Liver (tissue), 9 donors: ENCODE data around the gene LCORL. TPM values are rescaled to one million over a fixed set of nuclear protein-coding genes. Genes with fewer than 3 reads are reported as not detected.
"Not testable (repeated sequence)": the region's sequence is repeated elsewhere in the genome, so short reads cannot be mapped to it uniquely, and the experiment has no call there.

ENCODE experiments used
- DNase-seq: peaks from one replicate; pipeline ENCODE4 v3.0.0-alpha.2; 2017; ENCODE audit warnings: low spot score
- H3K27ac ChIP-seq, 2 donors: one replicate each; pipeline ENCODE4 v1.7.0; 2013; ENCODE audit warnings: inconsistent platforms in 2 of 2, low read length in 2 of 2, control low read depth in 1 of 2, low read depth in 1 of 2, mild to moderate bottlenecking in 1 of 2
- H3K27me3 ChIP-seq, 4 donors: one replicate each; pipeline versions ENCODE4 v1.6.1 to v1.7.0; 2013; ENCODE audit warnings: low read length in 3 of 4, inconsistent platforms in 1 of 4, mild to moderate bottlenecking in 1 of 4, moderate library complexity in 1 of 4; ENCODE audit not compliant: control insufficient read depth in 4 of 4, insufficient read depth in 4 of 4
- H3K36me3 ChIP-seq, 4 donors: one replicate each; pipeline versions ENCODE4 v1.6.1 to v1.7.0; 2013; ENCODE audit warnings: low read length in 3 of 4, mild to moderate bottlenecking in 3 of 4, low read depth in 1 of 4, moderate library complexity in 1 of 4; ENCODE audit not compliant: control insufficient read depth in 4 of 4, insufficient read depth in 3 of 4
- H3K4me1 ChIP-seq, 4 donors: one replicate each; pipeline versions ENCODE4 v1.6.1 to v1.7.0; 2013; ENCODE audit warnings: low read length in 3 of 4, mild to moderate bottlenecking in 3 of 4, moderate library complexity in 1 of 4; ENCODE audit not compliant: control insufficient read depth in 4 of 4, insufficient read depth in 4 of 4
- H3K4me3 ChIP-seq, 3 donors: one replicate each; pipeline versions ENCODE4 v1.6.1 to v1.7.0; 2013; ENCODE audit warnings: low read length in 3 of 3, control low read depth in 1 of 3, low read depth in 1 of 3, mild to moderate bottlenecking in 1 of 3
- H3K9ac ChIP-seq, 2 donors: one replicate each; pipeline ENCODE4 v1.7.0; 2013; ENCODE audit warnings: low read length in 2 of 2, mild to moderate bottlenecking in 2 of 2, moderate library complexity in 2 of 2, control low read depth in 1 of 2, low read depth in 1 of 2
- H3K9me3 ChIP-seq, 4 donors: one replicate each; pipeline versions ENCODE4 v1.6.1 to v1.7.0; 2013; ENCODE audit warnings: low read length in 3 of 4; ENCODE audit not compliant: control insufficient read depth in 4 of 4
- EGR1 ChIP-seq, 2 donors: IDR thresholded peaks; 2 replicates each; pipeline ENCODE4 v1.6.1; 2016 to 2018; ENCODE audit warnings: antibody characterized with exemption in 2 of 2, low read depth in 2 of 2
- FOXA2 ChIP-seq: IDR thresholded peaks from 2 replicates; pipeline ENCODE4 v1.6.1; 2016; ENCODE audit warnings: antibody characterized with exemption
- HNF4G ChIP-seq: IDR thresholded peaks from 2 replicates; pipeline ENCODE4 v1.6.1; 2016; ENCODE audit warnings: antibody characterized with exemption
- JUND ChIP-seq, 2 donors: IDR thresholded peaks; 2 replicates each; pipeline ENCODE4 v1.6.1; 2016; ENCODE audit warnings: antibody characterized with exemption in 2 of 2
- NR2F2 ChIP-seq: IDR thresholded peaks from 2 replicates; pipeline ENCODE4 v1.6.1; 2016; ENCODE audit warnings: antibody characterized with exemption
- RAD21 ChIP-seq, 2 donors: IDR thresholded peaks; 2 replicates each; pipeline ENCODE4 v1.6.1; 2016; ENCODE audit warnings: antibody characterized with exemption in 2 of 2, mild to moderate bottlenecking in 2 of 2
- RXRA ChIP-seq, 2 donors: IDR thresholded peaks; 2 replicates each; pipeline ENCODE4 v1.6.1; 2017 to 2018; ENCODE audit warnings: antibody characterized with exemption in 2 of 2, mild to moderate bottlenecking in 1 of 2
- TAF1 ChIP-seq: conservative IDR thresholded peaks from 2 replicates; pipeline ENCODE4 v1.6.1; 2016; ENCODE audit warnings: antibody characterized with exemption, mild to moderate bottlenecking
- WGBS: extraction: QIAGEN DNeasy Blood & Tissue Kit; methylation state at CpG from one replicate; pipeline ENCODE4 v1.1.7; 2013; 5-methylcytosine and 5-hydroxymethylcytosine counted together
- polyA plus RNA-seq, 2 donors: library from polyadenylated mRNA; stranded (reverse) in 1 of 2; unstranded in 1 of 2; fragments of 200-250 nt in 1 of 2; fragments of >200 nt in 1 of 2; fragmentation: Nextera tagmentation in 1 of 2; extraction: Ambion mirVana in 1 of 2; gene quantifications; one replicate each; pipeline versions ENCODE4 v1.2.1 to v1.2.3, GENCODE V29; 2013 to 2015
- total RNA-seq, 2 donors: library from RNA; depleted of rRNA; stranded (reverse); fragments of >200 nt; gene quantifications; one replicate each; pipeline ENCODE4 v1.2.3, GENCODE V29; 2014
- TF ChIP-seq, protein P1 (sequence below): fragments of 150-350 bp; IDR thresholded peaks from 2 replicates; pipeline ENCODE4 v1.5.1; 2017; ENCODE audit warnings: improper control_type of control experiment, low read depth, low read length; ENCODE audit not compliant: missing input control
- TF ChIP-seq, protein P2 (sequence below): IDR thresholded peaks from 2 replicates; pipeline ENCODE4 v1.6.1; 2016; ENCODE audit warnings: antibody characterized with exemption, mild to moderate bottlenecking
- TF ChIP-seq, protein P3 (sequence below): IDR thresholded peaks from 2 replicates; pipeline ENCODE4 v1.6.1; 2016; ENCODE audit warnings: antibody characterized with exemption
- TF ChIP-seq, protein P4 (sequence below): IDR thresholded peaks from 2 replicates; pipeline ENCODE4 v1.6.1; 2016; ENCODE audit warnings: antibody characterized with exemption
- TF ChIP-seq, protein P5 (sequence below): IDR thresholded peaks from 2 replicates; pipeline ENCODE4 v1.6.1; 2016; ENCODE audit warnings: antibody characterized with exemption
- donor health status: healthy.
- donor health status: healthy.
- donor health status: healthy.
- donor health status: healthy.
- donor health status: healthy.

LCORL gene
- total and polyA plus RNA-seq, 4 donors = 2.1 to 12.0 (median 6.5) TPM

DNA sequence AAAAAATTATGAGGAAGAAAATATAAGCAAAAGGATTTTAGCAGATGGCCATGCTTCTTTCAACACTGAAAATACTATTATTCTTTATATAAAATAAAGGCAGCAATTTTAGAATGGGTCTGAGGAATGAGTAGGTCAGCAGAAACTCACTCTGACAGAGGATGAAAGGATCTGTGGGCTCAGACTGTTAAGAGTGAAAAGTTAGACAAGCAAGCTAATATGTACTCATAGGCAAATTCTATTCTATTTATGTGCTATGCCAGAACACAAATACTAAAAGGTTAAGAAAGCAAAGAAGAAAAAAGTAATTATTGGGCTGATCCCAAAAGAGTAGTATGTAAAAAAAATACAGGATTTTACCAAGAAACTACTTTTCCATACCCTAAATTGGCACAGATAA is 13.9 kb downstream of the LCORL start:
- Histone ChIP-seq H3K4me3 (no peak overlapping the region), H3K36me3 (no peaks in the 10 kb centered on the region), H3K27me3 (no peaks in the 10 kb centered on the region), H3K9me3 (no peaks in the 10 kb centered on the region), H3K27ac (no peak overlapping the region), H3K4me1 (no peaks in the 10 kb centered on the region), H3K9ac (no peak overlapping the region)
- TF ChIP-seq TAF1 (no peak), FOXA2 (no peak), HNF4G (no peak), RXRA (IDR thresholded peaks at IDR 0.05) (no peak), RAD21 (IDR thresholded peaks at IDR 0.05) (no peak), EGR1 (IDR thresholded peaks at IDR 0.05; ENCODE audit: low read depth in 2 of 2) (no peak), JUND (IDR thresholded peaks at IDR 0.05) (no peak), NR2F2 (no peak)
- TF ChIP-seq, protein P1, sequence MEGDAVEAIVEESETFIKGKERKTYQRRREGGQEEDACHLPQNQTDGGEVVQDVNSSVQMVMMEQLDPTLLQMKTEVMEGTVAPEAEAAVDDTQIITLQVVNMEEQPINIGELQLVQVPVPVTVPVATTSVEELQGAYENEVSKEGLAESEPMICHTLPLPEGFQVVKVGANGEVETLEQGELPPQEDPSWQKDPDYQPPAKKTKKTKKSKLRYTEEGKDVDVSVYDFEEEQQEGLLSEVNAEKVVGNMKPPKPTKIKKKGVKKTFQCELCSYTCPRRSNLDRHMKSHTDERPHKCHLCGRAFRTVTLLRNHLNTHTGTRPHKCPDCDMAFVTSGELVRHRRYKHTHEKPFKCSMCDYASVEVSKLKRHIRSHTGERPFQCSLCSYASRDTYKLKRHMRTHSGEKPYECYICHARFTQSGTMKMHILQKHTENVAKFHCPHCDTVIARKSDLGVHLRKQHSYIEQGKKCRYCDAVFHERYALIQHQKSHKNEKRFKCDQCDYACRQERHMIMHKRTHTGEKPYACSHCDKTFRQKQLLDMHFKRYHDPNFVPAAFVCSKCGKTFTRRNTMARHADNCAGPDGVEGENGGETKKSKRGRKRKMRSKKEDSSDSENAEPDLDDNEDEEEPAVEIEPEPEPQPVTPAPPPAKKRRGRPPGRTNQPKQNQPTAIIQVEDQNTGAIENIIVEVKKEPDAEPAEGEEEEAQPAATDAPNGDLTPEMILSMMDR = no peak
- TF ChIP-seq, protein P2, sequence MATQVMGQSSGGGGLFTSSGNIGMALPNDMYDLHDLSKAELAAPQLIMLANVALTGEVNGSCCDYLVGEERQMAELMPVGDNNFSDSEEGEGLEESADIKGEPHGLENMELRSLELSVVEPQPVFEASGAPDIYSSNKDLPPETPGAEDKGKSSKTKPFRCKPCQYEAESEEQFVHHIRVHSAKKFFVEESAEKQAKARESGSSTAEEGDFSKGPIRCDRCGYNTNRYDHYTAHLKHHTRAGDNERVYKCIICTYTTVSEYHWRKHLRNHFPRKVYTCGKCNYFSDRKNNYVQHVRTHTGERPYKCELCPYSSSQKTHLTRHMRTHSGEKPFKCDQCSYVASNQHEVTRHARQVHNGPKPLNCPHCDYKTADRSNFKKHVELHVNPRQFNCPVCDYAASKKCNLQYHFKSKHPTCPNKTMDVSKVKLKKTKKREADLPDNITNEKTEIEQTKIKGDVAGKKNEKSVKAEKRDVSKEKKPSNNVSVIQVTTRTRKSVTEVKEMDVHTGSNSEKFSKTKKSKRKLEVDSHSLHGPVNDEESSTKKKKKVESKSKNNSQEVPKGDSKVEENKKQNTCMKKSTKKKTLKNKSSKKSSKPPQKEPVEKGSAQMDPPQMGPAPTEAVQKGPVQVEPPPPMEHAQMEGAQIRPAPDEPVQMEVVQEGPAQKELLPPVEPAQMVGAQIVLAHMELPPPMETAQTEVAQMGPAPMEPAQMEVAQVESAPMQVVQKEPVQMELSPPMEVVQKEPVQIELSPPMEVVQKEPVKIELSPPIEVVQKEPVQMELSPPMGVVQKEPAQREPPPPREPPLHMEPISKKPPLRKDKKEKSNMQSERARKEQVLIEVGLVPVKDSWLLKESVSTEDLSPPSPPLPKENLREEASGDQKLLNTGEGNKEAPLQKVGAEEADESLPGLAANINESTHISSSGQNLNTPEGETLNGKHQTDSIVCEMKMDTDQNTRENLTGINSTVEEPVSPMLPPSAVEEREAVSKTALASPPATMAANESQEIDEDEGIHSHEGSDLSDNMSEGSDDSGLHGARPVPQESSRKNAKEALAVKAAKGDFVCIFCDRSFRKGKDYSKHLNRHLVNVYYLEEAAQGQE = no peak
- TF ChIP-seq, protein P3, sequence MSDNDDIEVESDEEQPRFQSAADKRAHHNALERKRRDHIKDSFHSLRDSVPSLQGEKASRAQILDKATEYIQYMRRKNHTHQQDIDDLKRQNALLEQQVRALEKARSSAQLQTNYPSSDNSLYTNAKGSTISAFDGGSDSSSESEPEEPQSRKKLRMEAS = no peak
- TF ChIP-seq, protein P4, sequence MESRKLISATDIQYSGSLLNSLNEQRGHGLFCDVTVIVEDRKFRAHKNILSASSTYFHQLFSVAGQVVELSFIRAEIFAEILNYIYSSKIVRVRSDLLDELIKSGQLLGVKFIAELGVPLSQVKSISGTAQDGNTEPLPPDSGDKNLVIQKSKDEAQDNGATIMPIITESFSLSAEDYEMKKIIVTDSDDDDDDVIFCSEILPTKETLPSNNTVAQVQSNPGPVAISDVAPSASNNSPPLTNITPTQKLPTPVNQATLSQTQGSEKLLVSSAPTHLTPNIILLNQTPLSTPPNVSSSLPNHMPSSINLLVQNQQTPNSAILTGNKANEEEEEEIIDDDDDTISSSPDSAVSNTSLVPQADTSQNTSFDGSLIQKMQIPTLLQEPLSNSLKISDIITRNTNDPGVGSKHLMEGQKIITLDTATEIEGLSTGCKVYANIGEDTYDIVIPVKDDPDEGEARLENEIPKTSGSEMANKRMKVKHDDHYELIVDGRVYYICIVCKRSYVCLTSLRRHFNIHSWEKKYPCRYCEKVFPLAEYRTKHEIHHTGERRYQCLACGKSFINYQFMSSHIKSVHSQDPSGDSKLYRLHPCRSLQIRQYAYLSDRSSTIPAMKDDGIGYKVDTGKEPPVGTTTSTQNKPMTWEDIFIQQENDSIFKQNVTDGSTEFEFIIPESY = no peak
- TF ChIP-seq, protein P5, sequence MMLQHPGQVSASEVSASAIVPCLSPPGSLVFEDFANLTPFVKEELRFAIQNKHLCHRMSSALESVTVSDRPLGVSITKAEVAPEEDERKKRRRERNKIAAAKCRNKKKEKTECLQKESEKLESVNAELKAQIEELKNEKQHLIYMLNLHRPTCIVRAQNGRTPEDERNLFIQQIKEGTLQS = no peak
- DNase-seq = no peak

DNA sequence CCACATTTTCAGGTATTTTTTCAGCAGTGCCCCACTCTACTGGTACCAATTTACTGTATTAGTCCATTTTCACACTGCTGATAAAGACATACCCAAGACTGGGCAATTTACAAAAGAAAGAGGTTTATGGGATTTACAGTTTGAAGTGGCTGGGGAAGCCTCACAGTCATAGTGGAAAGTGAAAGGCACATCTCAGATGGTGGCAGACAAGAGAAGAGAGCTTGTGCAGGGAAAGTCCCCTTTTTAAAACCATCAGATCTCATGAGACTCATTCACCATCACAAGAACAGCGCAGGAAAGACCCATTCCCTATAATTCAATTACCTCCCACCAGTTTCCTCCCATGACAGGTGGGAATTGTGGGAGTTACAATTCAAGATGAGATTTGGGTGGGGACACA is 15.1 kb downstream of the LCORL start:
- H3K9me3 ChIP-seq, DNase-seq, H3K27ac ChIP-seq, H3K4me3 ChIP-seq, H3K36me3 ChIP-seq, H3K9ac ChIP-seq, H3K4me1 ChIP-seq, H3K27me3 ChIP-seq: not testable (repeated sequence)
- 100% methylated on average over 1 of the region's 1 CpG for WGBS
